Measurements from ENCODE around the gene OXCT1.
A peak's percentile ranks its signal among the peaks of the same experiment; 100 is the strongest.

Gene OXCT1

DNA sequence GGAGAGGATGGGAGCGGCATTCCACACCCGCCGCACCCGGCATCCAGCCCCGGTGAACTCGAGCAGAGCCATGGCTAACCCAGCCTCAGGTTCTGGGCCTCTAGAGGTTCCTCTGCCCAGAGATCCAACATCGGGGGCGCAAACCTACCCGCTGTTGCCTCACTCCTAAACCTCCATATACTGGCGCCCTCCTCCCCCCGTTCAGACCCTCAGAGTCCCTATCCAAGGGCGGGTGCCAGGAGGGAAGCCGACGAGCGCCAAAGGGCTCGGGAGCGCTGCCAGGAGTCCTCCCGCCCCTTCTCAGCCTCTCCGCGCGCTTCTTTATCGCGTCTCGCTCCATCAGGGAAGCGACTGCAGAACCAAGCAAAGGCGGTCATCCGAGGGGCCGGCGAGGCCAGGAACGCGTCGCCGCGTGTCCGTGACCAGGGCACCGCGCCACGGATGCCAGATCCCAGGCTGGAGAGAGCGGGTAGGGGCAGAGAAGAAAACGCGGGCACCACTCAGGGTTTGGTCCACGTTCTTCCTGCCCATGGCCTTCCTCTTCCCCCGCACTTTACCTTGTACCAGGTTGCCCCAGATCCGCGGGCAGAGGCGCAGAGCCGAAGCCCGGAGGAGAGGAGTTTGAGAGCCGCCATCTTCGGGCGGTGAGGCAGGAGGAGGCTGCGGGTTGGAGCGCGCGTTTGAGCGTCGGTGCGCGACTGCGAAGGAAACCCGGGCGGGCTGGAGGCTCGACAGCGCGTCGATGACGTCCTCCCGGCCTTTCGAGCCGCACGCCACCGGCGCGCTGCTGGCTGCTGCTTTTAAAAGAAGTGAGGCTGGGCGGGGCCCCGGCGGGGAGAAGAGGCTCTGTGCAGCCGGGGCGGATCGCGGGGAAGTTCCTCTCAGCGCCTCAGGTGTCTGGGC, at the start of gene OXCT1:
Gene OXCT1, minus strand, starts transcription at position 702 of the 903 bp plus-strand sequence. Its CDS starts 67 bp downstream, at position 635.
- peak; percentile 88 for DNase-seq

GRCh38 chr5:41918105-41918504, 47.9 kb upstream of the OXCT1 start:
- DNase-seq = peak; percentile 67

- peak; percentile 28 for DNase-seq
Observed at GRCh38 chr5:41908374-41909079, 38.3 kb upstream of the OXCT1 start.

DNA sequence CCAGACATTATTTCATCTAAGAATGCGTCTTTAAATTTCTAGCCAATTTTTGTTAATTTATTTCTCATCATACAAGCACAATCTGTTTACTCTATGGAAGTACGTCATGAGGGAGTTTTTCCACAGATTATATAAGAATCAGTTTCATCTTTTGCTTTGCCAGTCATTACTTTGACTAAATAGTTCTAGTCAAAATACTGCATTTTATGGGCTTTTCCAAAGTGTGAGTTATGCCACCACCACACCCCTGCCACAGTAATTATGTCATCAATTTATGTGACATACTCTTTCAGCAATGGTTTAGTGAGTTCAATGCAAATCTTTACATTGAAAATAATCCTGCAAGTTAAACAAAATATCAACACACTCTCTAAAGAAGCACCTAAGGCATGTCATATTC, 35.9 kb upstream of the OXCT1 start:
- no peak for DNase-seq

GRCh38 chr5:41903892-41904799, 33.9 kb upstream of the OXCT1 start, which contains the start of gene RIMOC1:
Gene RIMOC1 (plus strand): TSS chr5:41904344. CDS start chr5:41904368, 24 bp downstream.
- DNase-seq = peak; percentile 100

GRCh38 chr5:41903382-41903891, 33.2 kb upstream of the OXCT1 start:
- no peak for DNase-seq

DNA sequence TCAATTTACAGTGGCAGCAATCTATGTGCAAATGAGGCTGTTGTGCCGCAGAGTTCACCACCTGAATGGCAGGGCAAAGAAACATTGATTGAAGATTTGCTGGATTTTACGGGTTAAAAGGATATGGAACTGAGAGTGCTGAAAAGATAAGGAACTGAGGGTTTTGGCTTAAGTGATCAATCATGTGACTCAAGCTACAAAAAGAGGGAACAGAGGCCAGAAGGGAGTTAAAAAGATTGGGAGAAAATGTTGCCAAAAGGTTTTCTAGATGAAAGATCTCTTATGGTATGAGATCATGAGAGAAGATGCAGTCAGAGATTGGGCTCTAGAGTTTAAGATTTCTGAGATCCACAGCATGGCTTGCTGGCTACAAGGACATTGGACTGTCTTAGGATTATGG, 26.0 kb upstream of the OXCT1 start:
- DNase-seq = peak; percentile 54

- DNase-seq = no peak
Observed at GRCh38 chr5:41893074-41893851, 23.0 kb upstream of the OXCT1 start.

DNA sequence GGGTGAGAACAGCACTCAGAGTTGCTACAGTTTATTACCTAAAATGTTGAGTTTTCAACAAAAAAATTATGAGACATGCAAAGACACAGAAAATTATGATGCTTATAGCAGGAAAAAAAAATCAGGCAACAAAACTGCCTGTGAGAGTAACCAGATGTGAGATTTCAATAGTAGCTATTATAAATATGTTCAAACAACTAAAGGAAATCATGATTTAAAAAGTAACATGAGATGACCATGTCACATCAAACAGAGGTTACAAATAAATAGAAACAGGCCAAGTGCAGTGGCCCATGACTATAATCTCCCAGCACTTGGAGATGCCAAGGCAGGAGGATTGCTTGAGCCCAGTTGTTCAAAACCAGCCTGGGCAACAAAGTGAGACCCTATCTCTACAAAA, 21.8 kb upstream of the OXCT1 start:
- no peak for DNase-seq

DNA sequence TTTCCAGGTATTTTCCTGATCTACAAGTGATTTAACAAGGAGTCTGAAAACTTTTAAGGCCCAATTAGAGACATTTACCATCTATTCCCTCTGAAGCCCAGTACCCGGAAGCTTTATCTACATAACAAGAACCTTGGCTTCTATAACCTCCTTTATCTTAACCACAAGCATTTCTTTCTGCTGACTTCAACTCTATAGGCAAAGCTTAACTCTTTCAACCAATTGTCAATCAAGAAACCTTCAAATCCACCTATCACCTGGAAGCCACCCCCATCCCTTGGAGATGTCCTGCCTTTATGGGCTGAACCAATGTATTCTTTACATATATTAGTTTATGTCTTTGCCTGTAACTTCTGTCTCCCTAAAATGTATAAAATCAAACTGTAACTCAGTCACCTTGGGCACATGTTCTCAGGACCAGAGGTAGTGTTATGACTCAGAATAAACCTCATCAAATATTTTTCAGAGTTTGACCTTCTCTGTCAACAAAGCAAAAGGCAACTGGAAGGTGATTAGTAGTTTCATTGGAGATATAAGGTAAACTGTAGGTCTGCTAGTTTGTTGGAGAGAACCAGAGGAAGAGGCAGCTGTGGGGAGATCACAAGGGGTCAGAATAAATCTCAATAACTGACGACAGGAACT, 21.0 kb upstream of the OXCT1 start:
- no peak for DNase-seq

GRCh38 chr5:41885286-41885685, 15.1 kb upstream of the OXCT1 start:
- no peak for DNase-seq

DNA sequence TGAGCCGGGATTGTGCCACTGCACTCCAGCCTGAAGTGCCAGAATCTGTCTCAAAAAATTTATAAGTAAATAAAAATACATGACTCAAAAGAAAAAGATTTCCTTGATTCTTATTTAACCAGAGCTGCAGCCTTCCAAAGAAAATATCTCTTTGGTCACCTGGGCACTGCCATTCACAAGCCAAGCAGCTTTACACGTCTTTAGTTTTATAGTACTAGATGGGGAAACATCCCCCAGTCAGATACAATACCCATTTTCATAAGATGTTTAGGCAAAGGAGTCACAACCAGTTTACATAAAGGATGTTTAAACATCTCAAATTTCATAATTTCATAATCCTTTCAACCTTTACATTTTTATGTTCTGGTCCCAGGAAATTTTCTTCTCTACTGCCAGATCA, 13.7 kb upstream of the OXCT1 start:
- DNase-seq = no peak

DNA sequence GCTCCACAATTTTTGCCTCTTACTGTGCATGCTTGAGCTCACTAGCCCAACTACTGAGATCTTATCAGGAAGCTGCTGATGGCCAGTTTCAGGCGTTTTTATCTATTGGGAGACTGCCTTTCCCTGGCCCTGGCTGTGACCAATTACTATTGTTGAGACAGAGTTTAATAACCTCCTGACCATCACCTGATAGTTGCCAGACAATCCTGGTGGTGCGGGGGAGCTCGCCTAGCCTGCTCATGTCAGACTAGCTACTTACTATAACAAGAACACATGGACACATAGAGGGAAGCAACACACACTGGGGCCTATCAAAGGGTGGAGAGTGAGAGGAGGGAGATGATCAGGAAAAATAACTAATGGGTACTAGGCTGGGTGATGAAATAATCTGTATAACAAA, 13.0 kb upstream of the OXCT1 start:
- no peak for DNase-seq

GRCh38 chr5:41882765-41883164, 12.5 kb upstream of the OXCT1 start:
- no peak for DNase-seq

- no peak for DNase-seq
Observed at GRCh38 chr5:41878643-41879478, 8.6 kb upstream of the OXCT1 start.

DNA sequence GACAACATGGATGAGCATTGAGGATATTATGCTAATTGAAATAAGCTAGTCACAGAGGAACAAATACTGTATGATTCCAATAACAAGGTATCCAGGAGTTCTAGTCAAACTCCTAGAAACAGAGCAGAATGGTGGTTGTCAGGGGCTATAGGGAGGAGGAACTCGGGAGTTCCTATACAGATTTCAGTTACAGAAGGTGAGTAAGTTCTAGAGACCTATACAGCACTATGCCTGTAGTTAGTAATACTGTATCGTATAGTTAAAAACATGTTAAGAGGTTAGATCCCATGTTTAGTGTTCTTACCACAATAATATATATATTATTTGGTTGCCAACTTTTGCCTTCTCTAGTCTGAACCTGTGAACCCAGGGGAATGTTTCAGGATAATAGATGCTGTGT, 7.9 kb upstream of the OXCT1 start:
- DNase-seq = no peak

GRCh38 chr5:41877408-41877807, 7.2 kb upstream of the OXCT1 start:
- no peak for DNase-seq

GRCh38 chr5:41876678-41877077, 6.5 kb upstream of the OXCT1 start:
- no peak for DNase-seq

GRCh38 chr5:41875121-41875520, 4.9 kb upstream of the OXCT1 start:
- no peak for DNase-seq

- no peak for DNase-seq
Observed at GRCh38 chr5:41874512-41875060, 4.4 kb upstream of the OXCT1 start.
